Measurements from ENCODE around the gene CEP63. TPM values are rescaled to one million over a fixed set of nuclear protein-coding genes. Genes with fewer than 3 reads are reported as not detected.

CEP63 gene
- total RNA-seq, 2 experiments from 2014 or later: 25.3 to 27.0 TPM

DNA sequence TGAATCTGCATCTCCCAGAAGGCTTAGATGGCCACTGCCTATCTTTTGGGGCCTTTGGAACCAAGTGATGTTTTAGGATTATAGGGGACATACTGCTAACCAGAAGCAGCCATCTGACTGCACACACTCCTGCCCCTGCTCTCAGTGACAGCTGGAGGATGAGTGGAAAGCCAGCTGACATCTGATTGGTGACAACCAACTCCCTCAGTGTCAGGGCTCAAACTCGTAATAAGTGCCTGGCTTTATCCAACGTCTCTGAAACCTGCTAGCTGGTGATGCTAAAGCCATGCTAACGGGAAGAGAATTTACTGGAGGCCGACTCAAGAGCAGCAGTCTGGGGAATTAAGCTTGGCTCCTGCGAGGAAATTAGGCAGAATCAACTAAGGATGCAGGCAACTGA, 129.9 kb downstream of the CEP63 start:
- CTCF ChIA-PET: interaction anchor here (0.8 to 2.9 kb wide), 4 partner anchors 11 to 1427 kb away, joined by 3 to 14 read pairs (median 4); no protein-coding TSS in a partner anchor
- Mint-ChIP-seq H3K27me3 (no peaks in the 10 kb centered on the region), H3K4me1 (ENCODE audit: low read depth) (no peaks in the 10 kb centered on the region), H3K9me3 (no peaks in the 10 kb centered on the region), H3K27ac (no peak overlapping the region), H3K4me3 (no peak overlapping the region), H3K36me3 (ENCODE audit: low read depth) (no peaks in the 10 kb centered on the region)
- TF ChIP-seq, protein P1, sequence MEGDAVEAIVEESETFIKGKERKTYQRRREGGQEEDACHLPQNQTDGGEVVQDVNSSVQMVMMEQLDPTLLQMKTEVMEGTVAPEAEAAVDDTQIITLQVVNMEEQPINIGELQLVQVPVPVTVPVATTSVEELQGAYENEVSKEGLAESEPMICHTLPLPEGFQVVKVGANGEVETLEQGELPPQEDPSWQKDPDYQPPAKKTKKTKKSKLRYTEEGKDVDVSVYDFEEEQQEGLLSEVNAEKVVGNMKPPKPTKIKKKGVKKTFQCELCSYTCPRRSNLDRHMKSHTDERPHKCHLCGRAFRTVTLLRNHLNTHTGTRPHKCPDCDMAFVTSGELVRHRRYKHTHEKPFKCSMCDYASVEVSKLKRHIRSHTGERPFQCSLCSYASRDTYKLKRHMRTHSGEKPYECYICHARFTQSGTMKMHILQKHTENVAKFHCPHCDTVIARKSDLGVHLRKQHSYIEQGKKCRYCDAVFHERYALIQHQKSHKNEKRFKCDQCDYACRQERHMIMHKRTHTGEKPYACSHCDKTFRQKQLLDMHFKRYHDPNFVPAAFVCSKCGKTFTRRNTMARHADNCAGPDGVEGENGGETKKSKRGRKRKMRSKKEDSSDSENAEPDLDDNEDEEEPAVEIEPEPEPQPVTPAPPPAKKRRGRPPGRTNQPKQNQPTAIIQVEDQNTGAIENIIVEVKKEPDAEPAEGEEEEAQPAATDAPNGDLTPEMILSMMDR (IDR thresholded peaks at IDR 0.05): no peak
- DNase-seq (no peak), ATAC-seq (no peak)
- intact Hi-C loops (cut with micrococcal nuclease): no loop called here
- POLR2A ChIA-PET: interaction anchor here (0.6 kb wide), 1 partner anchor 41 kb away, joined by 3 read pairs; no protein-coding TSS in a partner anchor

DNA sequence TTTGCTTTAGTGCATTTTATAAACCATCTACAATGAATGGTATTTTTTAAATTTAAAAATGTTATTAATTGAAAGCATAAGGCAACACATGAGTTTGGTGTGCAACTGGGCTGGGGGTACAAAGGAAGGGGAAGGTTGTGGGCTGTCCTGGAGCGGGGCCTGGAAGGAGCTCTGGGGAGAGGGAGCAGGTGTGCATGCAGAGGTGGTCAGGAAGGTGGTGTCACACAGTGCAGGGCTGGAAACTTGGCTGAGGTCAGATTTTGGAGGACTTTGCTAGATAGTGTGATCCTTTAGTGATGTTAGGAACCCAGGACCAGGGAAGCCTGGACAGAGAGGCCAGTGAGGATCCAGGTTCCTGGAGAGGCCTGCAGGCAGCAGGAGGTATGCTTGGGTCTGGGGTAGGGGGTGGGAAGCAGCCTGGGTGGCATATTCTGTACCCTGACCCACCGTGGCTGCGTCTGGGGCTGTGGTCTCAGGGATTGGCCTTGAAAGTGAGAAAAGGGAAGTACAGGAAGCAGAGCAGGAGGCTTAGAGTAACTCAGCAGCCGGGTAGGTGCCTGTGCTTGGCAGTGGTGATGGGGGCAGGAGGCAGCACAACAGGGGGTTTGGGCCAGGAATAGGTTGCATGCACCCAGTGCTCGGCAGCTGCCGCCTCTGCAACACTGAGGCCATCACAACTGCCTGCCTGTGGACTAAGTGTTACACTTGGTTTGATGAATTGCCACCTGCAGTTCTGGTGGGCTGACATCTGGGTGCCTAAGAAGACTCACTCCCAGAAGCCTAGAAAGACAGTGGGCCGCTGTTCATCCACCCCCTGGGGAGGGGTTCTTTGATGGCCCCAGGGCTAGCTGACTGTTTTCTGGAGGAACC, 132.0 kb downstream of the CEP63 start:
- TF ChIP-seq, protein P1 (IDR thresholded peaks at IDR 0.05): no peak
- no peaks in the 10 kb centered on the region for H3K36me3 Mint-ChIP-seq (ENCODE audit: low read depth)
- intact Hi-C loops (cut with micrococcal nuclease): no loop called here

DNA sequence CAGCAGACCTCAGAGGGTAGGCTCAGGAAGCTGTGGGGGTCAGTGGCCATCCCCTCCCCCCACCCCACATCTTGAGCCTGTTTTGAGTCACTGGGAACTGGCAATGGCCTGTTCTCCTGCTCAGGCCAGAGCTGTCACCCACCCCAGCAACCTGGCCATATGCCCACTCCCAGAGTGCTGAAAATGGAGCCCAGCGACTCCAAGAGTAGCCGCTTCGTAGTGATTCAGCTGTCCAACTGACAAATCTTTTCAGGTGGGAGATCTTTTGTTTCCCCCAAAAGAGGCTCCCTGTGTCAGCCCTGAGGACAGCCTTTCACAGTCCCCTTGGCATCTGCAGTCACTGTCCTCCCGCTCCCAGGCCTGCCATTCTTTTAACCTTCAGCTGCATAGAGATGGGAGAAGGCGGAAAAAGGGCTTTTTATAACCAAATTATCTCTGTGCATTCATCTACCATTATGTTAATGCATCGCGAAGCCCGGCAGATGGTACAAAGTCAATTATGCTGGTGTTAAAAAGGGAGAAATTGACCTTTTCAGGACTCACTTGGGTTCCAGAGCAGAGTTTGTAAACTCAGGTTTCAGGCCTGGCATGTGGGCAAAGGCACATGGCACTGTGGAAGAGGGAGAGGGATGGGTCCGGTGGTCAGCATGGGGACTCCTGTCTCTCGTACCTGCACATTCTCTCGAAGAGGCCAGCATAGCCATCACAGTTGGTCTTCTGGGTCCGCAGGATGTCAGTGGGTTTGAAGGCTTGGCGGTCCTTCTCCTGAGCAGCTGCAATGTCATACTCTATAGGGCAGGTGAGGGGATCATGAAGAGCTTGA, 132.8 kb downstream of the CEP63 start:
- Mint-ChIP-seq H3K9me3 (no peaks in the 10 kb centered on the region), H3K27me3 (no peaks in the 10 kb centered on the region), H3K27ac (no peak overlapping the region), H3K4me1 (ENCODE audit: low read depth) (no peaks in the 10 kb centered on the region), H3K36me3 (ENCODE audit: low read depth) (no peaks in the 10 kb centered on the region), H3K4me3 (no peak overlapping the region)
- ATAC-seq (no peak), DNase-seq (no peak)
- ChIA-PET POLR2A (interaction anchor here (0.5 kb wide), 1 partner anchor 368 kb away, joined by 3 read pairs; no protein-coding TSS in a partner anchor), CTCF (interaction anchor here (2.5 kb wide), 1 partner anchor 18 kb away, joined by 8 read pairs; no protein-coding TSS in a partner anchor)
- intact Hi-C loops (cut with micrococcal nuclease): no loop called here
- TF ChIP-seq, protein P1 (IDR thresholded peaks at IDR 0.05): no peak

More for the DNA sequence above, 132.0 kb downstream of the CEP63 start:
- ChIA-PET POLR2A (no interaction called here), CTCF (interaction anchor here (2.5 kb wide), 1 partner anchor 17 kb away, joined by 8 read pairs; no protein-coding TSS in a partner anchor)
- no peak for ATAC-seq
- H3K27me3 Mint-ChIP-seq: no peaks in the 10 kb centered on the region
- H3K4me3 Mint-ChIP-seq: no peak overlapping the region
- DNase-seq: no peak
- H3K27ac Mint-ChIP-seq: no peak overlapping the region
- no peaks in the 10 kb centered on the region for H3K4me1 Mint-ChIP-seq (ENCODE audit: low read depth)
- H3K9me3 Mint-ChIP-seq: no peaks in the 10 kb centered on the region

DNA sequence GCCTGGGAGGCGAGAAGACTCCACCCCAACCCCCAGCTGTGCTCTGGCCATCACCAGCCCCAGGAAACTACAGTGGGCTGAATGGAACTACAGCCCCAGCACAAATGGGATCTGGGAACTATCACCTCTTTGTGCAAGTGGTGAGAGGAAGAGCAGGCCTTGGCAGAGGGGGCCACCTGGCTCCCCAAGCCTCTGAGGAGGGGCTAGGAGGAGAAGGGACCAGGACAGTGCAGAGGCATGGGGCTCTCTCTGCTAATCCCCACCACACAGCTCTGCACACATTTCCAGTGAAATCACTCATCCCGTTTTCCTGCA, 133.4 kb downstream of the CEP63 start:
- Mint-ChIP-seq H3K27ac (no peak overlapping the region), H3K4me3 (no peak overlapping the region), H3K9me3 (no peaks in the 10 kb centered on the region), H3K27me3 (no peaks in the 10 kb centered on the region), H3K36me3 (ENCODE audit: low read depth) (no peaks in the 10 kb centered on the region), H3K4me1 (ENCODE audit: low read depth) (no peaks in the 10 kb centered on the region)
- ChIA-PET CTCF (interaction anchor here (2.5 kb wide), 1 partner anchor 18 kb away, joined by 8 read pairs; no protein-coding TSS in a partner anchor), POLR2A (no interaction called here)
- no peak for DNase-seq
- TF ChIP-seq, protein P1 (IDR thresholded peaks at IDR 0.05): no peak
- ATAC-seq: no peak
- intact Hi-C loops (cut with micrococcal nuclease): no loop called here

Measured in activated CD8-positive, alpha-beta T cell treated with anti-CD3 and anti-CD28 coated beads for 36 hours (primary cell).